Fibroblast of peridontal ligament (primary cell): ENCODE results near the gene PPP6R1.

ENCODE experiments used
- DNase-seq: peaks from one replicate; pipeline ENCODE4 v3.0.0-alpha.2; 2010; ENCODE audit errors: extremely low read depth

The PPP6R1 gene

DNA sequence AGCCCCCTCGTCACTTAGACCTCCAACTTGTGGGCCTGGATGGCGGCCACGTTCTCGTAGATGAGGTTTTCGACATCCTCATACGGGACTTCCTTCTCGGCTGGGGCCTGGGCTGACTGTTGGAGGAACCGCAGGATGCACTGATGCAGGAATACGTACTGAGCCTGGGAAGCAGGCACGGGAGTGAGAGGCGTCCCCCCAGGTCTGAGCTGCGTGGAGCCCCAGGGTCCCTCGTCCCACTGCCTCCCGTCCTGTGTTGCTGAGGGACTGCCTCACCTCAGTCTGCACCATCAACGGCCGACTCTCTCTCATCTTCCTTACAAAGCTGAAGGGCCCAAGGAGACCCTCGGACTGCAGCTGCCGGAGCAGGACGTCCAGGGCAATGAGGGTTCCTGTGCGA is 77.1 kb downstream of the PPP6R1 start:
- DNase-seq, result no peak
